HCT116 (cell line): ENCODE data around the gene AMMECR1. TPM values are rescaled to one million over a fixed set of nuclear protein-coding genes. Genes with fewer than 3 reads are reported as not detected.
A peak's percentile ranks its signal among the peaks of the same experiment; 100 is the strongest.

ENCODE experiments used
- ATAC-seq: fragments of 200-7000 bp; cut with Tn5 transposase; 2 replicates; pipeline ENCODE4 v1.9.1; 2020; ENCODE audit warnings: mild to moderate bottlenecking, moderate library complexity
- BruUV-seq: library from RNA; stranded (reverse); fragments of 400-500 nt; replicated peaks from 2 replicates; lab custom pipeline; 2021; lab: Mats Ljungman, UMichigan
- CTCF ChIA-PET: fragments of 300-600 bp; sonication (Branson Sonifier 250); formaldehyde crosslinking; loops from one replicate; lab custom pipeline; 2021; ENCODE audit warnings: antibody characterized with exemption; lab: Charles Lee
- POLR2A ChIA-PET: fragments of 300-600, 350-600 bp; sonication (Branson Sonifier 250); formaldehyde crosslinking; loops from one replicate; lab custom pipeline; 2021; ENCODE audit warnings: antibody characterized with exemption; lab: Charles Lee
- RAD21 ChIA-PET, 2 experiments: fragments of 300-600 bp; sonication (Branson Sonifier 250); formaldehyde crosslinking; loops; one replicate each; lab custom pipeline; 2023; ENCODE audit warnings: low total read pairs in 2 of 2; ENCODE audit not compliant: uncharacterized antibody in 2 of 2, unreplicated experiment in 2 of 2, low non-redundant PET in 1 of 2; lab: Charles Lee
- DNase-seq: peaks from one replicate; pipeline ENCODE4 v3.0.0-alpha.2; 2010; ENCODE audit warnings: low read depth, low spot score
- H2AFZ ChIP-seq: fragments of 200-600 bp; shearing (Covaris generic), sonication (generic); 2 replicates; pipeline ENCODE4 v1.6.1; 2017; ENCODE audit warnings: low read depth, mixed run types, mixed read lengths, antibody characterized with exemption, low read length; ENCODE audit not compliant: poor library complexity, severe bottlenecking
- H3K27ac ChIP-seq: 2 replicates; pipeline ENCODE4 v1.5.1; 2012; ENCODE audit warnings: low read depth, low read length
- H3K27me3 ChIP-seq: fragments of 200-600 bp; sonication (generic); 2 replicates; pipeline ENCODE4 v1.6.1; 2016; ENCODE audit warnings: mixed run types, low read length, mixed read lengths; ENCODE audit not compliant: insufficient read depth
- H3K36me3 ChIP-seq, 2 experiments: fragments of 200-500 bp in 1 of 2; fragments of 200-600 bp in 1 of 2; sonication (Bioruptor generic) in 1 of 2; sonication (generic) in 1 of 2; 2 replicates each; pipeline versions ENCODE4 v1.5.1 to v1.6.1; 2014 to 2016; ENCODE audit warnings: low read length in 2 of 2, inconsistent platforms in 1 of 2, mixed read lengths in 1 of 2, mixed run types in 1 of 2; ENCODE audit not compliant: insufficient read depth in 2 of 2, control insufficient read depth in 1 of 2
- H3K4me1 ChIP-seq, 2 experiments: fragments of 200-600 bp in 1 of 2; sonication (generic) in 1 of 2; 2 replicates each; pipeline versions ENCODE4 v1.5.1 to v1.6.1; 2012 to 2017; ENCODE audit warnings: low read length in 2 of 2, inconsistent platforms in 1 of 2, mild to moderate bottlenecking in 1 of 2, mixed read lengths in 1 of 2, mixed run types in 1 of 2, moderate library complexity in 1 of 2; ENCODE audit not compliant: insufficient read depth in 2 of 2, control insufficient read depth in 1 of 2
- H3K4me2 ChIP-seq: fragments of 200-600 bp; sonication (generic); 2 replicates; pipeline ENCODE4 v1.6.1; 2017; ENCODE audit warnings: mixed run types, low read length, mixed read lengths
- H3K4me3 ChIP-seq, 2 experiments: fragments of 200-600 bp in 1 of 2; sonication (generic) in 1 of 2; replicated peaks in 1 of 2; 2 replicates each; pipeline ENCODE4 v1.5.1; 2011 to 2016; ENCODE audit warnings: low read length in 2 of 2, control low read depth in 1 of 2, low read depth in 1 of 2, mild to moderate bottlenecking in 1 of 2, mixed read lengths in 1 of 2, mixed run types in 1 of 2
- H3K79me2 ChIP-seq: fragments of 200-600 bp; sonication (generic); 2 replicates; pipeline ENCODE4 v1.6.1; 2017; ENCODE audit warnings: mild to moderate bottlenecking, mixed run types, low read length, moderate library complexity, mixed read lengths; ENCODE audit not compliant: insufficient read depth
- H3K9ac ChIP-seq: fragments of 200-600 bp; sonication (generic); 2 replicates; pipeline ENCODE4 v1.6.1; 2016; ENCODE audit warnings: low read length, mixed read lengths
- H3K9me2 ChIP-seq: fragments of 200-600 bp; sonication (generic), shearing (Covaris generic); 2 replicates; pipeline ENCODE4 v1.6.1; 2017; ENCODE audit warnings: mixed run types, mild to moderate bottlenecking, moderate library complexity; ENCODE audit not compliant: insufficient read depth
- H3K9me3 ChIP-seq, 2 experiments: fragments of 200-500 bp in 1 of 2; fragments of 200-600 bp in 1 of 2; sonication (Bioruptor generic) in 1 of 2; sonication (generic) in 1 of 2; 2 replicates each; pipeline ENCODE4 v1.6.1; 2014 to 2017; ENCODE audit warnings: low read length in 2 of 2, mixed read lengths in 2 of 2, inconsistent platforms in 1 of 2, low read depth in 1 of 2, mild to moderate bottlenecking in 1 of 2, mixed run types in 1 of 2, moderate library complexity in 1 of 2; ENCODE audit not compliant: control insufficient read depth in 1 of 2, insufficient read depth in 1 of 2
- H4K20me1 ChIP-seq: fragments of 200-600 bp; sonication (generic), shearing (Covaris generic); 2 replicates; pipeline ENCODE4 v1.6.1; 2017; ENCODE audit warnings: mixed run types, mild to moderate bottlenecking, moderate library complexity; ENCODE audit not compliant: insufficient read depth
- EGR1 ChIP-seq: IDR thresholded peaks from 2 replicates; pipeline ENCODE4 v1.6.1; 2012; ENCODE audit warnings: low read depth
- ELF1 ChIP-seq: IDR thresholded peaks from 2 replicates; pipeline ENCODE4 v1.6.1; 2012; ENCODE audit warnings: low read depth, borderline replicate concordance
- EZH2 ChIP-seq: fragments of 200-600 bp; sonication (generic); IDR thresholded peaks from 2 replicates; pipeline ENCODE4 v1.6.1; 2017; ENCODE audit warnings: antibody characterized with exemption, mixed run types
- RAD21 ChIP-seq: IDR thresholded peaks from 2 replicates; pipeline ENCODE4 v1.6.1; 2012; ENCODE audit warnings: low read depth, mild to moderate bottlenecking
- SIN3A ChIP-seq: IDR thresholded peaks from 2 replicates; pipeline ENCODE4 v1.6.1; 2012; ENCODE audit warnings: low read depth
- SP1 ChIP-seq: IDR thresholded peaks from 2 replicates; pipeline ENCODE4 v1.6.1; 2012; ENCODE audit warnings: low read depth
- TCF7L2 ChIP-seq: IDR thresholded peaks from 2 replicates; pipeline ENCODE4 v1.7.0; 2011; ENCODE audit warnings: borderline replicate concordance, inconsistent platforms; ENCODE audit not compliant: insufficient read depth, insufficient read length; ENCODE audit errors: extremely low read depth
- YY1 ChIP-seq: IDR thresholded peaks from 2 replicates; pipeline ENCODE4 v1.6.1; 2011; ENCODE audit warnings: low read length, low read depth, moderate library complexity, mild to moderate bottlenecking; ENCODE audit not compliant: insufficient replicate concordance; ENCODE audit errors: extremely low read depth
- ZFX ChIP-seq: fragments of 450-650 bp; IDR thresholded peaks from 2 replicates; pipeline ENCODE4 v1.6.1; 2017
- intact Hi-C: fragments of 100-400 bp; cut with micrococcal nuclease; formaldehyde crosslinking; loops from 2 replicates; pipeline ENCODE4 v1.10.0; 2022
- total RNA-seq: library from RNA; stranded (reverse); gene quantifications from one replicate; pipeline ENCODE4 v1.2.1, GENCODE V29; 2021; ENCODE audit not compliant: unreplicated experiment
- TF ChIP-seq, protein P1 (sequence below), 3 experiments: fragments of 200-600 bp in 1 of 3; sonication (generic) in 1 of 3; IDR thresholded peaks in 2 of 3; conservative IDR thresholded peaks in 1 of 3; 2 replicates each; pipeline ENCODE4 v1.5.1; 2012 to 2017; ENCODE audit warnings: low read depth in 2 of 3, low read length in 2 of 3, antibody characterized with exemption in 1 of 3, borderline replicate concordance in 1 of 3, control low read depth in 1 of 3, mild to moderate bottlenecking in 1 of 3, mixed read lengths in 1 of 3, mixed run types in 1 of 3, moderate library complexity in 1 of 3; ENCODE audit not compliant: insufficient read depth in 1 of 3
- TF ChIP-seq, protein P2 (sequence below): IDR thresholded peaks from 2 replicates; pipeline ENCODE4 v1.6.1; 2012
- TF ChIP-seq, protein P3 (sequence below): IDR thresholded peaks from 2 replicates; pipeline ENCODE4 v1.6.1; 2012
- TF ChIP-seq, protein P4 (sequence below): IDR thresholded peaks from 2 replicates; pipeline ENCODE4 v1.6.1; 2011; ENCODE audit warnings: mild to moderate bottlenecking, low read length, moderate library complexity; ENCODE audit not compliant: insufficient replicate concordance; ENCODE audit errors: extremely low read depth

Gene AMMECR1
- total RNA-seq, 1 experiment from 2014 or later, result 9.2 TPM

DNA sequence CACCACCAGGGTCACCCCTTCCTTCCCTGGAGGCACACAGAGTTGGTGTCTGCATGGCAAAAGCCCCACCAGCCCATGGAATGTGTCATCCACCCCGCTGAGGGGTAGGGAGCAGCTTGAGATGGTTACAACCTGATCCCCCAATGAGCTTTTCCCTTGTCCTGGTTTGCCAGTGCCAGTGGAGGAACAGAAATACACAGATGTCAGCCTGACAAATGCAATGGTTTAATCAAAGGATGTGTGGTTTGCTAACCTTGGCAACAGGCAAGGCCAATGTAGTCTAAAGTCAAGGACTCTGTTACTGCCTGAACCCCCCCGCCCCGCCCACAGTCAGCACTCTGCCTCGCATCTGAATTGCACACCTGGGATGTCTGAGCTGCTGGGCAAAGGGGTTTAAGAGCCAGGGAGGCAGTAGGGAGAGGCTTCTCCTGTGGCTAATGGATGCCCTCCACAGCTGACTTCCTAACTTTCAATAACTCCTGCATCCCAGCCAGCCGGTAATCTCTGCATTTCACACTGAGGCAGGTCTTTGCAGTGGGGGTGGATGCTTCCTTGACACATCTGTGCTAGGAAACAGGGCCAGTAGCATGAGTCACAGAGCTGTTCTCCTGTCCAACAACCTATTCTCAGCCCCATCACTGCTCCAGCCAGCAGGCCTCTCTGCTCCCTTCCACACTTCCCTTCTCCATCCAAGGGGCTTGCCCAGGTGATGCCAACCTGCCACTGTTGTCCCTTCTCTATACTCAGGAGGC lies 137.5 kb downstream of the AMMECR1 start:
- DNase-seq (peak; percentile 16), ATAC-seq (peak; percentile 79)
- Histone ChIP-seq H3K4me3 (peak overlapping the region in 1 of 2 experiments; percentile 20; a peak in 2 of 4 replicates), H3K9me2 (no peaks in the 10 kb centered on the region), H3K4me2 (peak overlapping the region; percentile 62), H2AFZ (no peak overlapping the region), H3K79me2 (no peaks in the 10 kb centered on the region), H3K27ac (peak overlapping the region; percentile 66), H3K9ac (no peak overlapping the region), H3K36me3 (no peaks in the 10 kb centered on the region), H4K20me1 (no peaks in the 10 kb centered on the region), H3K27me3 (no peaks in the 10 kb centered on the region), H3K4me1 (peaks cover 43 to 55% of the 10 kb centered on the region in 2 experiments), H3K9me3 (no peaks in the 10 kb centered on the region)
- intact Hi-C loops, result no loop called here
- BruUV-seq, result no TSS peak
- ChIA-PET RAD21 (no interaction called here), POLR2A (no interaction called here), CTCF (interaction anchor here (1.1 to 1.3 kb wide), 3 partner anchors 12 to 34 kb away, joined by 3 to 8 read pairs (median 4); no protein-coding TSS in a partner anchor)
- TF ChIP-seq ELF1 (no peak), EGR1 (0 out of 2 replicates have a peak, but pooled peaks have one; percentile 24), SP1 (0 out of 2 replicates have a peak, but pooled peaks have one; percentile 9)

DNA sequence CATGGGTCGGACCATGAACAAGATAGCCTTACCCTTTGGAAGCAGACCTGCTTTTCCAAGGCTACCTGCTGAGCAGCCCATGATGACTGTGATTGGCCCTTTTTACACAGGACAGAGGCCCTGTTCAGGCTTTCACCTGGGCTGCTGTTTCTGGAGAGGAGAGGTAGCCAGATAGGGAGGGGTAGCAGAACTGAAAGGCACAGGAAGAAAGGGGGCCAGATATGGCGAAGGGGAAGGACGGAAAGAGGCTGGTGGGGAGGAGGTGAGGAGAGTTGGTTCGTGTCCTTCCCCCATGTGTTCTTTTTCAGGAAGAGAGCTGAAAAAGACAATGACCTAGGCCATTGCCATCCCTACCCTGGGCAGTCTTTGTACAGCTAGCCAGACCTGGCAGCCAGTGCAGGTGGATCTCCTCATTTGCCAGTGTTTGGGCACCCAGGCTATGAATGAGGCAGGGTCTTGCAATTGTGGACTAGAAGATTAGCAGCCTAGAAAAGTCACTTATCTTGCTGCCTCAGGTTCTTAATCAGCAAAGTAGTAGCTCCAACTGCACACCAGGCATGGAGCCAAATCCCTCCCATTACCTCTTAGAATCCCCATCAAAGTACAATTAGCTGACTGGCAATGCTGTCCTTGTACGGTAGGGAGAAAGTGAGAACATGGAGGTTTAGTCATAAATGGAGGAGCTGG lies 139.6 kb downstream of the AMMECR1 start:
- H3K36me3 ChIP-seq, result no peaks in the 10 kb centered on the region
- no peak overlapping the region for H3K4me3 ChIP-seq
- H3K27me3 ChIP-seq, result no peaks in the 10 kb centered on the region
- ATAC-seq (no peak), DNase-seq (no peak)
- no peaks in the 10 kb centered on the region for H3K9me3 ChIP-seq
- H3K4me1 ChIP-seq, result peaks cover 44 to 63% of the 10 kb centered on the region in 2 experiments
- H3K9me2 ChIP-seq, result no peaks in the 10 kb centered on the region
- no peaks in the 10 kb centered on the region for H3K79me2 ChIP-seq
- BruUV-seq, result no TSS peak
- no peak overlapping the region for H2AFZ ChIP-seq
- no peak overlapping the region for H3K9ac ChIP-seq
- ChIA-PET POLR2A (no interaction called here), RAD21 (no interaction called here), CTCF (no interaction called here)
- 0 out of 2 replicates have a peak overlapping the region, but pooled peaks have one; percentile 3 for H3K4me2 ChIP-seq
- no peak overlapping the region for H3K27ac ChIP-seq
- H4K20me1 ChIP-seq, result no peaks in the 10 kb centered on the region
- intact Hi-C loops, result no loop called here
- TF ChIP-seq SIN3A (no peak), EZH2 (no peak), ELF1 (no peak), ZFX (no peak), RAD21 (no peak), TCF7L2 (no peak), SP1 (no peak), YY1 (no peak)
- TF ChIP-seq, protein P1, sequence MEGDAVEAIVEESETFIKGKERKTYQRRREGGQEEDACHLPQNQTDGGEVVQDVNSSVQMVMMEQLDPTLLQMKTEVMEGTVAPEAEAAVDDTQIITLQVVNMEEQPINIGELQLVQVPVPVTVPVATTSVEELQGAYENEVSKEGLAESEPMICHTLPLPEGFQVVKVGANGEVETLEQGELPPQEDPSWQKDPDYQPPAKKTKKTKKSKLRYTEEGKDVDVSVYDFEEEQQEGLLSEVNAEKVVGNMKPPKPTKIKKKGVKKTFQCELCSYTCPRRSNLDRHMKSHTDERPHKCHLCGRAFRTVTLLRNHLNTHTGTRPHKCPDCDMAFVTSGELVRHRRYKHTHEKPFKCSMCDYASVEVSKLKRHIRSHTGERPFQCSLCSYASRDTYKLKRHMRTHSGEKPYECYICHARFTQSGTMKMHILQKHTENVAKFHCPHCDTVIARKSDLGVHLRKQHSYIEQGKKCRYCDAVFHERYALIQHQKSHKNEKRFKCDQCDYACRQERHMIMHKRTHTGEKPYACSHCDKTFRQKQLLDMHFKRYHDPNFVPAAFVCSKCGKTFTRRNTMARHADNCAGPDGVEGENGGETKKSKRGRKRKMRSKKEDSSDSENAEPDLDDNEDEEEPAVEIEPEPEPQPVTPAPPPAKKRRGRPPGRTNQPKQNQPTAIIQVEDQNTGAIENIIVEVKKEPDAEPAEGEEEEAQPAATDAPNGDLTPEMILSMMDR (IDR thresholded peaks at IDR 0.05 in 2 of 3, conservative IDR thresholded peaks at IDR 0.05 in 1 of 3; ENCODE audit: borderline replicate concordance in 1 of 3, insufficient read depth in 1 of 3, low read depth in 2 of 3, low read length in 2 of 3), result no peak
- TF ChIP-seq, protein P2, sequence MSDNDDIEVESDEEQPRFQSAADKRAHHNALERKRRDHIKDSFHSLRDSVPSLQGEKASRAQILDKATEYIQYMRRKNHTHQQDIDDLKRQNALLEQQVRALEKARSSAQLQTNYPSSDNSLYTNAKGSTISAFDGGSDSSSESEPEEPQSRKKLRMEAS, result no peak
- TF ChIP-seq, protein P3, sequence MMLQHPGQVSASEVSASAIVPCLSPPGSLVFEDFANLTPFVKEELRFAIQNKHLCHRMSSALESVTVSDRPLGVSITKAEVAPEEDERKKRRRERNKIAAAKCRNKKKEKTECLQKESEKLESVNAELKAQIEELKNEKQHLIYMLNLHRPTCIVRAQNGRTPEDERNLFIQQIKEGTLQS, result no peak
- TF ChIP-seq, protein P4, sequence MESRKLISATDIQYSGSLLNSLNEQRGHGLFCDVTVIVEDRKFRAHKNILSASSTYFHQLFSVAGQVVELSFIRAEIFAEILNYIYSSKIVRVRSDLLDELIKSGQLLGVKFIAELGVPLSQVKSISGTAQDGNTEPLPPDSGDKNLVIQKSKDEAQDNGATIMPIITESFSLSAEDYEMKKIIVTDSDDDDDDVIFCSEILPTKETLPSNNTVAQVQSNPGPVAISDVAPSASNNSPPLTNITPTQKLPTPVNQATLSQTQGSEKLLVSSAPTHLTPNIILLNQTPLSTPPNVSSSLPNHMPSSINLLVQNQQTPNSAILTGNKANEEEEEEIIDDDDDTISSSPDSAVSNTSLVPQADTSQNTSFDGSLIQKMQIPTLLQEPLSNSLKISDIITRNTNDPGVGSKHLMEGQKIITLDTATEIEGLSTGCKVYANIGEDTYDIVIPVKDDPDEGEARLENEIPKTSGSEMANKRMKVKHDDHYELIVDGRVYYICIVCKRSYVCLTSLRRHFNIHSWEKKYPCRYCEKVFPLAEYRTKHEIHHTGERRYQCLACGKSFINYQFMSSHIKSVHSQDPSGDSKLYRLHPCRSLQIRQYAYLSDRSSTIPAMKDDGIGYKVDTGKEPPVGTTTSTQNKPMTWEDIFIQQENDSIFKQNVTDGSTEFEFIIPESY, result no peak
